Mesenchymal stem cell (in vitro differentiated cells and primary cell): ENCODE data around the gene RFX3.

Experiments
- DNase-seq: peaks from one replicate; pipeline ENCODE4 v3.0.0-alpha.2; 2013
- H2AFZ ChIP-seq: one replicate; pipeline ENCODE4 v1.6.1; 2013; ENCODE audit warnings: low read depth, mild to moderate bottlenecking, control low read depth, inconsistent platforms, low read length, moderate library complexity
- H2AK5ac ChIP-seq: 2 replicates; pipeline ENCODE4 v1.6.1; 2013; ENCODE audit warnings: low read length, moderate library complexity, mild to moderate bottlenecking, inconsistent platforms; ENCODE audit not compliant: severe bottlenecking
- H2BK120ac ChIP-seq: one replicate; pipeline ENCODE4 v1.6.1; 2013; ENCODE audit warnings: low read depth, mild to moderate bottlenecking, inconsistent platforms, low read length, moderate library complexity
- H2BK12ac ChIP-seq, 2 experiments: one replicate each; pipeline ENCODE4 v1.6.1; 2013; ENCODE audit warnings: inconsistent platforms in 2 of 2, low read length in 2 of 2, mild to moderate bottlenecking in 2 of 2, moderate library complexity in 2 of 2, control low read depth in 1 of 2
- H2BK15ac ChIP-seq: one replicate; pipeline ENCODE4 v1.6.1; 2013; ENCODE audit warnings: mild to moderate bottlenecking, low read depth, inconsistent platforms; ENCODE audit not compliant: poor library complexity, severe bottlenecking
- H2BK5ac ChIP-seq: 2 replicates; pipeline ENCODE4 v1.6.1; 2013; ENCODE audit warnings: low read depth, mild to moderate bottlenecking, low read length, control low read depth, inconsistent platforms; ENCODE audit not compliant: poor library complexity, severe bottlenecking
- H3K14ac ChIP-seq, 2 experiments: one replicate each; pipeline ENCODE4 v1.6.1; 2013; ENCODE audit warnings: inconsistent platforms in 2 of 2, low read length in 2 of 2, control low read depth in 1 of 2, mild to moderate bottlenecking in 1 of 2, moderate library complexity in 1 of 2
- H3K18ac ChIP-seq, 2 experiments: one replicate each; pipeline ENCODE4 v1.6.1; 2013; ENCODE audit warnings: inconsistent platforms in 2 of 2, low read length in 2 of 2, control low read depth in 1 of 2, low read depth in 1 of 2, mild to moderate bottlenecking in 1 of 2
- H3K23ac ChIP-seq, 2 experiments: one replicate each; pipeline ENCODE4 v1.6.1; 2013; ENCODE audit warnings: inconsistent platforms in 2 of 2, low read length in 2 of 2, mild to moderate bottlenecking in 2 of 2, moderate library complexity in 2 of 2, control low read depth in 1 of 2
- H3K27ac ChIP-seq: 2 replicates; pipeline ENCODE4 v1.5.1; 2013; ENCODE audit warnings: mild to moderate bottlenecking, moderate library complexity, low read length, control low read depth, inconsistent platforms; ENCODE audit not compliant: poor library complexity, severe bottlenecking
- H3K27me3 ChIP-seq, 2 experiments: 2 replicates each; pipeline versions ENCODE4 v1.6.1 to v1.7.0; 2013; ENCODE audit warnings: low read length in 2 of 2, mild to moderate bottlenecking in 2 of 2, moderate library complexity in 2 of 2, control low read depth in 1 of 2, inconsistent platforms in 1 of 2; ENCODE audit not compliant: control insufficient read depth in 1 of 2, insufficient read depth in 1 of 2
- H3K36me3 ChIP-seq, 2 experiments: 2 replicates each; pipeline versions ENCODE4 v1.6.1 to v1.7.0; 2013; ENCODE audit warnings: low read length in 2 of 2, control low read depth in 1 of 2, inconsistent platforms in 1 of 2, low read depth in 1 of 2, mild to moderate bottlenecking in 1 of 2; ENCODE audit not compliant: insufficient read depth in 2 of 2, control insufficient read depth in 1 of 2
- H3K4ac ChIP-seq, 2 experiments: one replicate each; pipeline ENCODE4 v1.6.1; 2013; ENCODE audit warnings: inconsistent platforms in 2 of 2, low read length in 2 of 2, mild to moderate bottlenecking in 2 of 2, moderate library complexity in 2 of 2, control low read depth in 1 of 2, low read depth in 1 of 2
- H3K4me1 ChIP-seq: 2 replicates; pipeline ENCODE4 v1.6.1; 2013; ENCODE audit warnings: low read depth, low read length, control low read depth; ENCODE audit not compliant: control insufficient read depth, insufficient read depth
- H3K4me2 ChIP-seq: 2 replicates; pipeline ENCODE4 v1.6.1; 2013; ENCODE audit warnings: low read length, mild to moderate bottlenecking, inconsistent platforms; ENCODE audit not compliant: poor library complexity, severe bottlenecking
- H3K4me3 ChIP-seq, 2 experiments: 2 replicates each; pipeline versions ENCODE4 v1.5.1 to v1.7.0; 2013; ENCODE audit warnings: low read length in 2 of 2, mild to moderate bottlenecking in 2 of 2, control low read depth in 1 of 2, low read depth in 1 of 2; ENCODE audit not compliant: insufficient read depth in 1 of 2
- H3K79me1 ChIP-seq: replicated peaks from 2 replicates; pipeline ENCODE4 v1.6.1; 2013; ENCODE audit warnings: mild to moderate bottlenecking, control low read depth, low read length, inconsistent platforms; ENCODE audit not compliant: poor library complexity, severe bottlenecking
- H3K9ac ChIP-seq: 2 replicates; pipeline ENCODE4 v1.7.0; 2013; ENCODE audit warnings: mild to moderate bottlenecking, low read length, moderate library complexity
- H3K9me3 ChIP-seq: 2 replicates; pipeline ENCODE4 v1.7.0; 2013; ENCODE audit warnings: mild to moderate bottlenecking, low read length; ENCODE audit not compliant: control insufficient read depth
- H4K8ac ChIP-seq: one replicate; pipeline ENCODE4 v1.6.1; 2013; ENCODE audit warnings: inconsistent platforms, mild to moderate bottlenecking, low read length, moderate library complexity
- H4K91ac ChIP-seq: one replicate; pipeline ENCODE4 v1.6.1; 2013; ENCODE audit warnings: mild to moderate bottlenecking, low read length, inconsistent platforms
- WGBS: methylation state at CpG from one replicate; pipeline ENCODE4 v1.1.7; 2013; ENCODE audit warnings: mixed read lengths; 5-methylcytosine and 5-hydroxymethylcytosine counted together

Gene RFX3

DNA sequence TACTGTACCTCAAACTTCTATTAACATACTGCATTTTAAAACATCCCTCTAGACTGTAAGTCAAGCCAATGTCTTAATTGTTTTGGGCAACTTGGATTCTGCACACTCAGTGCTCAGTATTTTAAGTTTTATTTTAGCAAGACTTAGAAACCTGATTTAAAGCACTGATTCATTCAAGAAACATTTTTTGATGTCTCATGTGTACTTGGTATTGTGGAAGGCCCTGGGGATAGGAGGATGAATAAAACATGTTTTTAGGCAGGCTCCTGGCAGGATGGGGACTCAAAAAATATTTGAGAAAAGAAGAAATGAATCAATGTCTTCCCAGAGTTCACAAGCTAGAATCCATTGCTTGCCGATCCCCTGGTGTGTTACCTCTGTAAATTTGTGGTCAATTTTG, 347.9 kb downstream of the RFX3 start:
- H3K4ac ChIP-seq, result no peak overlapping the region
- no peaks in the 10 kb centered on the region for H3K36me3 ChIP-seq
- no peak overlapping the region for H2BK15ac ChIP-seq
- no peak overlapping the region for H4K91ac ChIP-seq
- no peak overlapping the region for H2BK5ac ChIP-seq
- H3K4me3 ChIP-seq, result no peak overlapping the region
- H2AK5ac ChIP-seq, result no peak overlapping the region
- H4K8ac ChIP-seq, result no peak overlapping the region
- H3K23ac ChIP-seq, result no peak overlapping the region
- no peak overlapping the region for H3K14ac ChIP-seq
- no peaks in the 10 kb centered on the region for H3K9me3 ChIP-seq
- no peak overlapping the region for H2BK12ac ChIP-seq
- H2BK120ac ChIP-seq, result no peak overlapping the region
- H3K79me1 ChIP-seq, result no peaks in the 10 kb centered on the region
- DNase-seq, result no peak
- no peak overlapping the region for H3K18ac ChIP-seq
- peaks cover 26 to 30% of the 10 kb centered on the region in 2 experiments for H3K27me3 ChIP-seq
- peaks cover 8% of the 10 kb centered on the region for H3K4me1 ChIP-seq
- H3K27ac ChIP-seq, result no peak overlapping the region
- H2AFZ ChIP-seq, result no peak overlapping the region
- no peak overlapping the region for H3K4me2 ChIP-seq
- WGBS, result 100% methylated on average over 1 of the region's 1 CpG
- H3K9ac ChIP-seq, result no peak overlapping the region

DNA sequence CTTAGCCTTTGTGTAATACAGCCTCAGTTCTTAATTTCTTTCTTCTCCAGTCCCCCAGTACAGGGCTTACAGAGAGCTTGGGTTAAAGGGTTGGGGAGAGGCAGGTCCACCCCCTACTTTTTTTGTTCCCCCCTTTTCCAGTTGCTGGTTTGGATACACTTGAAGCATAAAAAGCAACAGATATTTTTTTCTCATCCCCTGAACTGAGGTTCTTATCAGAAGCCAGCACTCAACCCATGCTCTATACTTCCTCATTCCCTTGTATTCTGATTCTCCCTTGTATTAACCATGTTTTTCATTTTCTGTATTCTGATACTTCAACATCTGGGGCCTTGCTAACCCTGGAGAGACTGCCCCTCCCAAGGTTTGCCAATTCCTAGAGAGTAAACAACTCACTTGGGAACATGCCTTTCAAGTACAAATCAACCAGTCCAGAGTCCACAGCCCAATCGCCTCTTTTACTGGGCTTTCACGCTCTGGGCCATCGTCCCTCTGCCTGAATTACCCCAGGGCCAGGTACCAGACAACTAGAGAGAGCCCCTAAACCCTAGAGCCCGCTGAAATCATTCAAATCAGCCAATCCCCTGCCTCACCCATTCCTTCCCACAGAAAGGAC, 348.5 kb downstream of the RFX3 start:
- Histone ChIP-seq H2AK5ac (no peak overlapping the region), H2BK12ac (no peak overlapping the region), H2BK15ac (no peak overlapping the region), H3K23ac (no peak overlapping the region), H4K91ac (no peak overlapping the region), H3K36me3 (no peaks in the 10 kb centered on the region), H3K9ac (no peak overlapping the region), H2AFZ (no peak overlapping the region), H3K27me3 (peaks cover 19 to 23% of the 10 kb centered on the region in 2 experiments), H2BK5ac (no peak overlapping the region), H3K18ac (no peak overlapping the region), H3K27ac (no peak overlapping the region), H3K4me3 (no peak overlapping the region), H3K4me2 (no peak overlapping the region), H2BK120ac (no peak overlapping the region), H4K8ac (no peak overlapping the region), H3K4ac (no peak overlapping the region), H3K14ac (no peak overlapping the region), H3K9me3 (no peaks in the 10 kb centered on the region), H3K79me1 (no peaks in the 10 kb centered on the region), H3K4me1 (peaks cover 8% of the 10 kb centered on the region)
- 63% methylated on average over 4 of the region's 4 CpGs for WGBS
- no peak for DNase-seq

DNA sequence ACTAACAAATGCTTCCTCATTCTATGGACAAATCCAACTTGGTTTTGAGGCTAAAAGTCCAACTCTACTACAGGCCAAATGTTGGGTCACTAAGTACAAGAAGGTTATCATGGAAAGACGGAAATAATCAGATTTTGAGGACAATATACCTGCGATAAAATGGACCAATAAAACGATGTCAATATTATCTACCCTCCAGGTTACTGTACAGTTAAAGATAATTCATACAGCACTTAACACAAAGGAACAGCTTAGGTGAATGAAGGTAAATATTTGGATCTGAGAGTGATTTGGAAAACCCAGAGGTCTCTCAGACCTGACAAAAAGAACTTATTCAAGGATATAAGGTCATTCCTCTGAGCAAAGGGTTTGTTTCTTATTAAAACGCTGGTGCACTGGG, 352.4 kb downstream of the RFX3 start:
- Histone ChIP-seq H3K4me2 (no peak overlapping the region), H2BK5ac (no peak overlapping the region), H3K36me3 (no peaks in the 10 kb centered on the region), H3K9ac (no peak overlapping the region), H3K23ac (no peak overlapping the region), H2AFZ (no peak overlapping the region), H2BK15ac (no peak overlapping the region), H4K91ac (no peak overlapping the region), H2BK120ac (no peak overlapping the region), H3K4me3 (no peak overlapping the region), H2AK5ac (no peak overlapping the region), H3K27ac (no peak overlapping the region), H3K4ac (no peak overlapping the region), H3K9me3 (no peaks in the 10 kb centered on the region), H3K79me1 (no peaks in the 10 kb centered on the region), H3K4me1 (no peaks in the 10 kb centered on the region), H3K27me3 (peaks cover 0 to 5% of the 10 kb centered on the region in 2 experiments), H3K18ac (no peak overlapping the region), H4K8ac (no peak overlapping the region), H3K14ac (no peak overlapping the region), H2BK12ac (no peak overlapping the region)
- 86% methylated on average over 2 of the region's 4 CpGs for WGBS
- no peak for DNase-seq

DNA sequence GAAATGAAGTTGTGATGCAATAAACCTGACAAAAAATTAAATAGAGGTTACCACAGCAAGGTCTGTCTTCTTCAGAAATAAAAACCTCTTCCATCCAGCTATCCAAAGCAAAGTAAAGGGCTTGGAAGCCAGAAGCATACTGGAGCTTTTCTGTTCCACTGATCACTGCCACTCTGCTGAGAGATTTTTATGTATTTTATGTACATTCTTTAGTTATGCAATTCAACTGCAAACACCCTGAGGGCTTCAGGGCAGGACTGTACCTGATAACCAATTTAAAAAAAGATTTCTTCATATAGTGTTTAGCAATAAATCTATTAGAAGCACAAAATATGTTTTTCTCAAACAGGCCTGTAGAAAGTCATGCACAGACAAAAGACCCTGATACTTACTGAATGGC, 355.0 kb downstream of the RFX3 start:
- no peaks in the 10 kb centered on the region for H3K79me1 ChIP-seq
- no peak overlapping the region for H3K4me2 ChIP-seq
- H2BK12ac ChIP-seq, result no peak overlapping the region
- no peak overlapping the region for H2BK15ac ChIP-seq
- H2BK5ac ChIP-seq, result no peak overlapping the region
- H3K14ac ChIP-seq, result no peak overlapping the region
- no peak overlapping the region for H3K9ac ChIP-seq
- H3K27me3 ChIP-seq, result peaks cover 0 to 5% of the 10 kb centered on the region in 2 experiments
- H3K23ac ChIP-seq, result no peak overlapping the region
- H3K4ac ChIP-seq, result no peak overlapping the region
- H3K9me3 ChIP-seq, result no peaks in the 10 kb centered on the region
- H4K8ac ChIP-seq, result no peak overlapping the region
- H3K4me3 ChIP-seq, result no peak overlapping the region
- H3K4me1 ChIP-seq, result no peaks in the 10 kb centered on the region
- DNase-seq, result no peak
- H2AFZ ChIP-seq, result no peak overlapping the region
- H4K91ac ChIP-seq, result no peak overlapping the region
- no peak overlapping the region for H3K18ac ChIP-seq
- no peak overlapping the region for H2AK5ac ChIP-seq
- no peak overlapping the region for H2BK120ac ChIP-seq
- H3K27ac ChIP-seq, result no peak overlapping the region
- no peaks in the 10 kb centered on the region for H3K36me3 ChIP-seq
